ENCODE measurements around the gene RAB26.
"Not testable (repeated sequence)": the region's sequence is repeated elsewhere in the genome, so short reads cannot be mapped to it uniquely, and the experiment has no call there.

Gene RAB26

DNA sequence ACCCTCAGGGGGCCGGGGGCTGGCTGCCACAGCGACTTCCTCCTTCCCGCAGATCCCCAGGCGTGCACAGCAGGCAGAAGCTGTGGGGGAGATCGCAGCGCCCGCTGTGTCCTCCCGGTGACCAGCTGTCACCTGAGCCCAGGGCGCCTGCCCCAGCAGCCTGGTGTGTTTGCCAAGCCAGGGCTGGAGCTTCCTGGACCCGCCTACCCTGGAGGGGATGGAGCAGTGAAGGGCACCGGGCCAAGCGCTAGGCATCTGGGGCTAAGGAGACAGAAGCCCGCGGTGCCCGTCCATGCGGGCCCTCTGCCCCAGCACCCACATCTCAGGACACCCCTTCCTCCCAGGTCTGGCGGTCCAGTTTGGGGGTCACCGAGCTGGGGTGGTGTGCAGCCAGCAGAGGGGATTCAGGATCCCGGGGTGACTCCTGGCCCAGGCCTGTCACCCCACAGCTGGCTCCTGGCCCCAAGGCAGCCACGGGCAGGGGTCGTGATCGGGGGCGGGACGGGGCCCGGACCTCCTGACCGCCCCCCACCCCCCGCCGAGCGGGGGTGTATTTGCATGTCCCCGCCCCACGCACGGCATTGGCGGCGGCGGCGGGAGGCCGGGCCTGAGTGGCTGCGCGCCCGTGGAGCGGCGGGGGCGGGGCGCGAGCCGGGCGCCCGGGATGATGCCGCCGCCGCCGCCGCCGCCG lies at the start of gene RAB26:
TSS of gene RAB26 (plus strand) at position 645 of the 691 bp plus-strand sequence. CDS start 159 bp downstream, outside the sequence.
- H3K4me1 ChIP-seq, result peaks cover 5 to 56% (median 38%) of the 10 kb centered on the region in 4 donors
- H3K36me3 ChIP-seq, result peaks cover 0 to 11% (median 0%) of the 10 kb centered on the region in 3 donors
- DNase-seq, result peak; percentile 72 to 92
- peak within 1 kb of the TSS; percentile 44 to 47 for H3K27ac ChIP-seq
- H3K4me3 ChIP-seq, result peak within 1 kb of the TSS; percentile 43 to 56
- no peaks in the 10 kb centered on the region for H3K9me3 ChIP-seq
- TF ChIP-seq CTCF (IDR thresholded peaks at IDR 0.05), result no peak
- H3K27me3 ChIP-seq, result no peaks in the 10 kb centered on the region
- intact Hi-C loops (cut with DNase I; ENCODE audit: low total_unique reads), result no loop called here

DNA sequence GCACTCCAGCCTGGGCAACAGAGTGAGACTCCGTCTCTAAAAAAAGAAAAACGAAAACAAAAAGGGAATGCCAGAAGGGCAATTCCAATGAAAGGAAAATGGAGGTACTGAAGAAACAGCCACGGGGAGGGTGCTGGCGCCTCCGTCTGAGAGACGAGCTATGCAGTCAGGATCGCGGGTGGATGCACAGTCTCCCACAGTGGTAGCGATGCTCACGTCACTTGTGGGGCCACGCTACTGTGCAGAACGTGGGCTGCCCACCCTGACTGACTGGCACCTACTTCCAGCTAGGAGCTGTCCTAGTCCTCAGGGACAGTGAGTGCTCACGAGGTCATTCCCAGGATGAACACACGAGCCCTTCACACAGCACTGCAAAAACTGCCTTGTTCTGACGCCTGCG lies 46.8 kb upstream of the RAB26 start:
- H3K4me3 ChIP-seq; H3K27me3 ChIP-seq; H3K4me1 ChIP-seq; H3K27ac ChIP-seq; DNase-seq; H3K9me3 ChIP-seq; intact Hi-C loops (cut with DNase I; ENCODE audit: low total_unique reads): not testable (repeated sequence)
- peaks cover 77 to 92% (median 83%) of the 10 kb centered on the region in 3 donors for H3K36me3 ChIP-seq

DNA sequence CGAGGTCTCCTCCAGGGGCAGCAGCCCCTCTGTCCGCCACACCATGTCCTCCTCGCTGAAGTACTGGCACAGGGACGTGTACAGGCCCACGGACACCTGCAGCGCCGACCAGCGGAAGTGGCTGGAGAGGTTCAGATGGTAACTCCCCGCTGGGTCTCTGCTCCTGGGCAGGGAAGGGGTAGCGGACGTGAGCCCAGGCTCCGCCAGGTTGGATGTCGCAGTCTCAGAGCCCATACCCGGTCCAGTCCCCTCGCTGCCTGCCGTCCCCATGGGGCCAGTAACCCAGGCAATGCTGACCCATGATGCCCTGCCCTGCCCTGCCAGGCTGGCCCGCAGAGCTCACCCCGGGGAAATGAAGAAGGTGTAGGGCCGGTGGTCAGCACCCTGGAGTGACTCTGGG lies 46.0 kb upstream of the RAB26 start:
- H3K4me1 ChIP-seq, result no peaks in the 10 kb centered on the region
- H3K4me3 ChIP-seq, result no peak overlapping the region
- H3K27ac ChIP-seq, result no peak overlapping the region
- no peaks in the 10 kb centered on the region for H3K9me3 ChIP-seq
- H3K36me3 ChIP-seq, result peaks cover 76 to 92% (median 83%) of the 10 kb centered on the region in 3 donors
- DNase-seq, result no peak
- no peaks in the 10 kb centered on the region for H3K27me3 ChIP-seq
- no peak for TF ChIP-seq CTCF (IDR thresholded peaks at IDR 0.05)
- intact Hi-C loops (cut with DNase I; ENCODE audit: low total_unique reads), result no loop called here

DNA sequence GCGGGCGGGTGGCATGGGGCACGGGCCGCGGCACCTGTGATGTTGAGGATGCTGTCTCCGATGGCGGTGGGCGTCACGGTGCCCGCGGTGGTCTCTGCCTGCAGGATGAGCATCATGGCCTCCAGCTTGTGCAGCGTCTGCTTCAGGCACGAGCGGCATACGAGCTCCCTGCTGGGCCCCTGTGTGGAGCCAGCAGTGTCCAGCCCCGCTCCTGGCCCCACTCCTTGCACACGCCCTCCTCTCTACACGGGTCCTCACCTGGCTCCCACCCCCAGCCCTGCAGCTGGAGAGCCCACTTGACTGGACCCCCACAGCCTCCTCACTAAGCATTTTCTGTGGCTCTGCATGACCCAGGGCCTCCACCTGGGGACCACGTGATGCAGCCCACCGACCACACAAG lies 44.0 kb upstream of the RAB26 start:
- intact Hi-C loops (cut with DNase I; ENCODE audit: low total_unique reads), result not testable (repeated sequence)
- peaks cover 81 to 96% (median 87%) of the 10 kb centered on the region in 3 donors for H3K36me3 ChIP-seq

GRCh38 chr16:2105291-2105690 lies 43.1 kb upstream of the RAB26 start:
- H3K27me3 ChIP-seq; H3K4me3 ChIP-seq; intact Hi-C loops (cut with DNase I; ENCODE audit: low total_unique reads); H3K9me3 ChIP-seq; DNase-seq; H3K27ac ChIP-seq; H3K4me1 ChIP-seq: not testable (repeated sequence)
- peaks cover 78 to 96% (median 85%) of the 10 kb centered on the region in 3 donors for H3K36me3 ChIP-seq

More for the DNA sequence above, 44.0 kb upstream of the RAB26 start:
- H3K9me3 ChIP-seq, DNase-seq, H3K4me1 ChIP-seq, H3K27me3 ChIP-seq, H3K4me3 ChIP-seq, H3K27ac ChIP-seq: not testable (repeated sequence)

- not testable (repeated sequence) for H3K27me3 ChIP-seq, H3K9me3 ChIP-seq
- H3K36me3 ChIP-seq, result peaks cover 78 to 96% (median 85%) of the 10 kb centered on the region in 3 donors
Observed at GRCh38 chr16:2105769-2106168, 42.7 kb upstream of the RAB26 start.

DNA sequence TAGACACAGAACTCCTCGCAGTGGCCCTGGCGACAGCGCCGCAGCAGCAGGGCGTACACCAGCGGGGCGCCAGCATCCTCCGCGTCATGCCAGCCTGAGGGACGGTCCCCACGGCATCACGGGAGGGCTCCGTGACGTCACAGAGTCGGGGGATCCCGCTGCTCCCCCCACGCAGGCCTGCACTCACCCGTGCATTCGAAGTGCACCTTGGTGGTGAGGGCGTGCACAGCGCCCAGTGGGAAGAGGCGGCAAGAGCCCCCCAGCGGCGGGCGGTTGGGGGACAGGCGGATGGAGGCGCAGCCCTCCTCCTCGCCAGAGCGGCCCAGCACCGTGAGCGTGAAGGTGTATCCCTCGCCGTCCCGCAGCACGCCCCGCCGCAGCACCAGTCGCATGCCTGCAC lies 42.2 kb upstream of the RAB26 start:
- H3K36me3 ChIP-seq, result peaks cover 78 to 96% (median 85%) of the 10 kb centered on the region in 3 donors
- H3K4me1 ChIP-seq; H3K27ac ChIP-seq; H3K4me3 ChIP-seq; H3K9me3 ChIP-seq; intact Hi-C loops (cut with DNase I; ENCODE audit: low total_unique reads); H3K27me3 ChIP-seq; DNase-seq: not testable (repeated sequence)

More at GRCh38 chr16:2105769-2106168, 42.7 kb upstream of the RAB26 start:
- H3K4me1 ChIP-seq; H3K27ac ChIP-seq; intact Hi-C loops (cut with DNase I; ENCODE audit: low total_unique reads); DNase-seq; H3K4me3 ChIP-seq: not testable (repeated sequence)

DNA sequence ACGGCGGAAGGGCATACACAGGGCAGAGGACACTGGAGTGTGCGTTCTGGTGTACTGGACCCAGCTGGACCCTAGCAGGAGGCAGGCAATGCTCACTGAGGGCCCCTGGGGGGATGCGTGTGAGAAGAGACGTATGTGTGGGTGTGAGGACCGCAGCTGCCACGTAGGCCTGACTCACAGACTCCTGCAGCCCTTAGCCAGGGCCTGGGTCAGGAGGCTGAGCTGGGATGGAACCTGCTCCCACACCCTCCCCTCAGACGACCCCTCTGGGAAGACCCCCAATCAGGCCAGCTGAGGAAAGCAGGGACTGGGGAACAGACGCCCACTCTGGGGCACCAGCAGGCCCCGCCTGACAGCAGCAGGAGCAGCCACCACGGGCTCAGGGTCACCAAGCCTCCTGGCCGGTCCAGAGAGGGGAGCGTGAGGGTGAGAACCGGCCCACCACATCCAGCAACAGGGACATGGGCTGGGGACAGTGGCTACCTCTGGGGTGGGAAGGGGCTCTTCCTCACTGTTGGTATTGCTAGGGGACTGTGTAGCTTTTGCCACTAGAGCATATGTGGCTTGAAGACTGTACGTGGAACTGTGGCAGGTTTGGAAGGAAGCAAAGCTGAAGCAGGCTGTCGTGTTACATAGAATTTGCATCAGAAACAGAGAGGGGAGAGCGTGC lies 41.2 kb upstream of the RAB26 start:
- H3K9me3 ChIP-seq; H3K27me3 ChIP-seq; intact Hi-C loops (cut with DNase I; ENCODE audit: low total_unique reads); DNase-seq; H3K4me3 ChIP-seq; H3K27ac ChIP-seq; H3K4me1 ChIP-seq: not testable (repeated sequence)
- peaks cover 82 to 96% (median 86%) of the 10 kb centered on the region in 3 donors for H3K36me3 ChIP-seq

DNA sequence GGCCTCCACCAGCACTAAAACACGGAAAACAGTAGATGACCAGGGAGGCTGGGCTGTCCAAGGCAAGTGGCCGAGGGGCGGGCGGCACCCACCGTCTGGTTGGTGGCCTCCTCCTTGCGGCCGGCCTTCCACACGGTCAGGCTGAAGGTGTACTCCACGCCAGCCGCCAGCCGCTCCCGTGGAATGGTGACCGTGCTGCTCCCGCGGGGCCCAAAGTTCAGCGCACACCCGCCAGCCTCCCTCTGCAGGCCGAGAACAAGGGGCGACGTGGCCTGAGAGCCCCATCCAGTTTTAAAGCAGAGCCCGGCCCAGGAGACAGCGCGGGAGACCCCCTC lies 40.7 kb upstream of the RAB26 start:
- H3K4me3 ChIP-seq; intact Hi-C loops (cut with DNase I; ENCODE audit: low total_unique reads); H3K9me3 ChIP-seq; H3K4me1 ChIP-seq; H3K27ac ChIP-seq; DNase-seq; H3K27me3 ChIP-seq: not testable (repeated sequence)
- peaks cover 80 to 96% (median 86%) of the 10 kb centered on the region in 3 donors for H3K36me3 ChIP-seq

DNA sequence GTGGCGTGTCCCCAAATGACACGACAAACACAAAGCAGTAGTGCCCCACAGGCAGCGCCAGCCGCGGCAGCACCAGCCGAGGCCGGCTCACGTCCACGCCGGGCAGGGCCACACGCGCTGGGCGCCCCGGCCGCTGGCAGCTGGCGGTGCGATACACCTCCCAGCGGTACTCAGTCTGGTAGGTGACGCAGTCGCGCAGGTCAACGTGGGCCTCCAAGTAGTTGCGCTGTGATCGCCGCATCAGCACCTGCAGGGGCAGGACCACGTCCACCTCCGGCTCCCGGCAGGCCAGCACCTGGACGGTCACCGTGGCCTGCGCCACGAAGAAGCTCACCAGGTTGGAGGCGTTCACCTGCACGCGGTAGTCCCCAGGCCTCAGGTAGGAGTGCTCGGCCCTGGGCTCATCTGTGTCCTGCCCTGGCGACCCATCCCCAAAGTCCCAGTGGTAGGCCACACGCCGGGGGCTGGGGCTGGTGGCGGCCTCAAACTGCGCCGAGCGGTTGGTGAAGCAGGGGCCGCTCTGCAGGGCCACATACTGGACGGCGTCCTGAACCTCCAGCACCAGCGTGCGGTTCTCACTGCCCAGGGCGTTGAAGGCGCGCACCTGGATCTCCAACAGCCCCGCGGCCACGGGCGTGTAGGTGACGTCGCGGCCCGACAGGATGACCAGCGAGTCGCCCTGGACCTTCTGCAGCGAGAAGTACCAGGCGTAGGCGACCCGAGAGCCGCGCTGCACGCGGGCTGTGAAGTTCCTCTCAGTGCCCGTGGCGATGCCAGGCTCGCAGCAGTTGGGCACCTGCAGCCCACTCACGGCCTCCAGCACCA lies 39.8 kb upstream of the RAB26 start:
- H3K9me3 ChIP-seq; H3K27ac ChIP-seq; intact Hi-C loops (cut with DNase I; ENCODE audit: low total_unique reads); DNase-seq; H3K4me1 ChIP-seq; H3K27me3 ChIP-seq; H3K4me3 ChIP-seq: not testable (repeated sequence)
- peaks cover 78 to 96% (median 85%) of the 10 kb centered on the region in 3 donors for H3K36me3 ChIP-seq

GRCh38 chr16:2109271-2109580 lies 39.2 kb upstream of the RAB26 start:
- H3K9me3 ChIP-seq; H3K27ac ChIP-seq; H3K4me1 ChIP-seq; intact Hi-C loops (cut with DNase I; ENCODE audit: low total_unique reads); H3K4me3 ChIP-seq; DNase-seq; H3K27me3 ChIP-seq: not testable (repeated sequence)
- peaks cover 83 to 99% (median 89%) of the 10 kb centered on the region in 3 donors for H3K36me3 ChIP-seq

Measured in tibial artery (tissue), 4 donors.